ENCODE results near the gene TMC7. TPM values are rescaled to one million over a fixed set of nuclear protein-coding genes. Genes with fewer than 3 reads are reported as not detected.
A peak's percentile ranks its signal among the peaks of the same experiment; 100 is the strongest.

The TMC7 gene
- total and polyA plus RNA-seq, 2 of the 13 experiments (the other 11 are each of a cell fraction or from before 2014, with no cell fraction given): 1.2 to 5.1 TPM

DNA sequence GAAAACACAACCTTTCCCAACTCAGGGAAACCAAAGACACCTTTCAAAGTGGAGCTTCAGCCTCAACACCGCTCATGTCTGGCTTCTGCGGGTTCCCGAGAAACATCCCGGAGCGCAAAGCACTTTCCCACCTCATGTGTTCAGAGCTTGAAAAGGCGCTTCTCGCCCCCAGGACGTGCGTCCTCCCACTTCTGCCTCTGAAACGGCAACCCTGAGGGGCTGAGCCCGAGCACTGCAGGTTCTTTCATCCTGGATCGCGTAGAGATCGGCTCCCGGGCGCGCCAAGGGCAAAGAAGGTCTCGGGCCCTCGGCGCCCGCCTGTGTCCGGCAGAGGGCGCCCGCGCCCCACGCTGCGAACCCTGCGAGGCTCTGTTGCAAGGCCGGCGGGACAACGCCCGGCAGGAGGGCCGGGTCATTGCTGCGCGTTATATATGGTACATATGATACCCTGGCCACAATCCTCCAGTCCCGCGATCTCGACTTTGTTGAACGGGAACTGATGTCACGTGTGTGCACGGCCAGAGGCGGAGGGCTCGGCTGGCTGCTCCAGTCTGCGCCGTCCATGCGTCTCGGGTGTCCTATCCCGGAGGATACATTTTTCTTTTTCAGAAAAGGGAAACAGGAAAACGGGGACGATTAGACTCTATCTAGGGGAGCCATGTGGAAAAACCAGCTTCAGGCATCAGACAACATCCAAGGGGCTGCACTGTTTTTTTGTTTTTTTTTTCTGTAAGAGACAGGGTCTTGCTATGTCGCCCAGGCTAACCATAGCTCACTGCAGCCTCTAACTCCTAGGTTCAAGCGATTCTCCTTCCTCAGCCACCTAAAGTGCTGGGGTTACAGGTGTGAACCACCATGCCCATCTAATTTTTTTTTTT lies 102.8 kb downstream of the TMC7 start (continued):
- TF ChIP-seq, protein P1, sequence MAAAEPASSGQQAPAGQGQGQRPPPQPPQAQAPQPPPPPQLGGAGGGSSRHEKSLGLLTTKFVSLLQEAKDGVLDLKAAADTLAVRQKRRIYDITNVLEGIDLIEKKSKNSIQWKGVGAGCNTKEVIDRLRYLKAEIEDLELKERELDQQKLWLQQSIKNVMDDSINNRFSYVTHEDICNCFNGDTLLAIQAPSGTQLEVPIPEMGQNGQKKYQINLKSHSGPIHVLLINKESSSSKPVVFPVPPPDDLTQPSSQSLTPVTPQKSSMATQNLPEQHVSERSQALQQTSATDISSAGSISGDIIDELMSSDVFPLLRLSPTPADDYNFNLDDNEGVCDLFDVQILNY (CRISPR knock-in tag; conservative IDR thresholded peaks at IDR 0.05): no peak; the same call in none of the 2 replicates
- TF ChIP-seq, protein P2, sequence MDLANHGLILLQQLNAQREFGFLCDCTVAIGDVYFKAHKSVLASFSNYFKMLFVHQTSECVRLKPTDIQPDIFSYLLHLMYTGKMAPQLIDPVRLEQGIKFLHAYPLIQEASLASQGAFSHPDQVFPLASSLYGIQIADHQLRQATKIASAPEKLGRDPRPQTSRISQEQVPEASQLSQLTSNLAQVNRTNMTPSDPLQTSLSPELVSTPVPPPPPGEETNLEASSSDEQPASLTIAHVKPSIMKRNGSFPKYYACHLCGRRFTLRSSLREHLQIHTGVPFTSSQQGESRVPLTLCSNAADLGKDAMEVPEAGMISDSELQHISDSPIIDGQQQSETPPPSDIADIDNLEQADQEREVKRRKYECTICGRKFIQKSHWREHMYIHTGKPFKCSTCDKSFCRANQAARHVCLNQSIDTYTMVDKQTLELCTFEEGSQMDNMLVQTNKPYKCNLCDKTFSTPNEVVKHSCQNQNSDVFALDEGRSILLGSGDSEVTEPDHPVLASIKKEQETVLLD (CRISPR knock-in tag; IDR thresholded peaks at IDR 0.05; ENCODE audit: low read depth): no peak
- TF ChIP-seq KLF12 (CRISPR knock-in tag; IDR thresholded peaks at IDR 0.05; ENCODE audit: borderline replicate concordance) (peak; percentile 98; the same call in 1 of the 2 replicates), SOX5 (CRISPR knock-in tag; IDR thresholded peaks at IDR 0.05; ENCODE audit: borderline replicate concordance) (peak; percentile 71), NONO (IDR thresholded peaks at IDR 0.05) (no peak), NONO (CRISPR knock-in tag; conservative IDR thresholded peaks at IDR 0.05) (0 out of 2 replicates have a peak, but pooled peaks have one; percentile 76), RBM39 (IDR thresholded peaks at IDR 0.05; ENCODE audit: low read depth, low read length, poor library complexity, severe bottlenecking) (peak; percentile 93), ZNF841 (CRISPR knock-in tag; IDR thresholded peaks at IDR 0.05; ENCODE audit: borderline replicate concordance) (no peak), ZMYM2 (CRISPR knock-in tag; IDR thresholded peaks at IDR 0.05) (peak; percentile 81; the same call in 1 of the 2 replicates), ZNF768 (CRISPR knock-in tag; IDR thresholded peaks at IDR 0.05) (peak; percentile 84)
- TF ChIP-seq, protein P3, sequence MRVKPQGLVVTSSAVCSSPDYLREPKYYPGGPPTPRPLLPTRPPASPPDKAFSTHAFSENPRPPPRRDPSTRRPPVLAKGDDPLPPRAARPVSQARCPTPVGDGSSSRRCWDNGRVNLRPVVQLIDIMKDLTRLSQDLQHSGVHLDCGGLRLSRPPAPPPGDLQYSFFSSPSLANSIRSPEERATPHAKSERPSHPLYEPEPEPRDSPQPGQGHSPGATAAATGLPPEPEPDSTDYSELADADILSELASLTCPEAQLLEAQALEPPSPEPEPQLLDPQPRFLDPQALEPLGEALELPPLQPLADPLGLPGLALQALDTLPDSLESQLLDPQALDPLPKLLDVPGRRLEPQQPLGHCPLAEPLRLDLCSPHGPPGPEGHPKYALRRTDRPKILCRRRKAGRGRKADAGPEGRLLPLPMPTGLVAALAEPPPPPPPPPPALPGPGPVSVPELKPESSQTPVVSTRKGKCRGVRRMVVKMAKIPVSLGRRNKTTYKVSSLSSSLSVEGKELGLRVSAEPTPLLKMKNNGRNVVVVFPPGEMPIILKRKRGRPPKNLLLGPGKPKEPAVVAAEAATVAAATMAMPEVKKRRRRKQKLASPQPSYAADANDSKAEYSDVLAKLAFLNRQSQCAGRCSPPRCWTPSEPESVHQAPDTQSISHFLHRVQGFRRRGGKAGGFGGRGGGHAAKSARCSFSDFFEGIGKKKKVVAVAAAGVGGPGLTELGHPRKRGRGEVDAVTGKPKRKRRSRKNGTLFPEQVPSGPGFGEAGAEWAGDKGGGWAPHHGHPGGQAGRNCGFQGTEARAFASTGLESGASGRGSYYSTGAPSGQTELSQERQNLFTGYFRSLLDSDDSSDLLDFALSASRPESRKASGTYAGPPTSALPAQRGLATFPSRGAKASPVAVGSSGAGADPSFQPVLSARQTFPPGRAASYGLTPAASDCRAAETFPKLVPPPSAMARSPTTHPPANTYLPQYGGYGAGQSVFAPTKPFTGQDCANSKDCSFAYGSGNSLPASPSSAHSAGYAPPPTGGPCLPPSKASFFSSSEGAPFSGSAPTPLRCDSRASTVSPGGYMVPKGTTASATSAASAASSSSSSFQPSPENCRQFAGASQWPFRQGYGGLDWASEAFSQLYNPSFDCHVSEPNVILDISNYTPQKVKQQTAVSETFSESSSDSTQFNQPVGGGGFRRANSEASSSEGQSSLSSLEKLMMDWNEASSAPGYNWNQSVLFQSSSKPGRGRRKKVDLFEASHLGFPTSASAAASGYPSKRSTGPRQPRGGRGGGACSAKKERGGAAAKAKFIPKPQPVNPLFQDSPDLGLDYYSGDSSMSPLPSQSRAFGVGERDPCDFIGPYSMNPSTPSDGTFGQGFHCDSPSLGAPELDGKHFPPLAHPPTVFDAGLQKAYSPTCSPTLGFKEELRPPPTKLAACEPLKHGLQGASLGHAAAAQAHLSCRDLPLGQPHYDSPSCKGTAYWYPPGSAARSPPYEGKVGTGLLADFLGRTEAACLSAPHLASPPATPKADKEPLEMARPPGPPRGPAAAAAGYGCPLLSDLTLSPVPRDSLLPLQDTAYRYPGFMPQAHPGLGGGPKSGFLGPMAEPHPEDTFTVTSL (CRISPR knock-in tag; IDR thresholded peaks at IDR 0.05; ENCODE audit: borderline replicate concordance): peak; percentile 71; the same call in 1 of the 2 replicates
- TF ChIP-seq, protein P4, sequence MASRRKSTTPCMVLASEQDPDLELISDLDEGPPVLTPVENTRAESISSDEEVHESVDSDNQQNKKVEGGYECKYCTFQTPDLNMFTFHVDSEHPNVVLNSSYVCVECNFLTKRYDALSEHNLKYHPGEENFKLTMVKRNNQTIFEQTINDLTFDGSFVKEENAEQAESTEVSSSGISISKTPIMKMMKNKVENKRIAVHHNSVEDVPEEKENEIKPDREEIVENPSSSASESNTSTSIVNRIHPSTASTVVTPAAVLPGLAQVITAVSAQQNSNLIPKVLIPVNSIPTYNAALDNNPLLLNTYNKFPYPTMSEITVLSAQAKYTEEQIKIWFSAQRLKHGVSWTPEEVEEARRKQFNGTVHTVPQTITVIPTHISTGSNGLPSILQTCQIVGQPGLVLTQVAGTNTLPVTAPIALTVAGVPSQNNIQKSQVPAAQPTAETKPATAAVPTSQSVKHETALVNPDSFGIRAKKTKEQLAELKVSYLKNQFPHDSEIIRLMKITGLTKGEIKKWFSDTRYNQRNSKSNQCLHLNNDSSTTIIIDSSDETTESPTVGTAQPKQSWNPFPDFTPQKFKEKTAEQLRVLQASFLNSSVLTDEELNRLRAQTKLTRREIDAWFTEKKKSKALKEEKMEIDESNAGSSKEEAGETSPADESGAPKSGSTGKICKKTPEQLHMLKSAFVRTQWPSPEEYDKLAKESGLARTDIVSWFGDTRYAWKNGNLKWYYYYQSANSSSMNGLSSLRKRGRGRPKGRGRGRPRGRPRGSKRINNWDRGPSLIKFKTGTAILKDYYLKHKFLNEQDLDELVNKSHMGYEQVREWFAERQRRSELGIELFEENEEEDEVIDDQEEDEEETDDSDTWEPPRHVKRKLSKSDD (CRISPR knock-in tag; IDR thresholded peaks at IDR 0.05; ENCODE audit: low read depth): no peak
